K562 (cell line): Measurements from ENCODE around the gene PHTF1. TPM values are rescaled to one million over a fixed set of nuclear protein-coding genes. Genes with fewer than 3 reads are reported as not detected.

Experiments
- ASH1L ChIP-seq: fragments of 450-650 bp; IDR thresholded peaks from 2 replicates; pipeline ENCODE4 v1.6.1; 2018; ENCODE audit warnings: borderline replicate concordance, mild to moderate bottlenecking, low read depth; ENCODE audit not compliant: partially characterized antibody
- CLOCK ChIP-seq: fragments of 250-450 bp; sonication (Bioruptor Pico); IDR thresholded peaks from 2 replicates; pipeline ENCODE4 v1.4.0; 2020; ENCODE audit warnings: mild to moderate bottlenecking, moderate library complexity, borderline replicate concordance
- CREM ChIP-seq: IDR thresholded peaks from 2 replicates; pipeline ENCODE4 v1.6.1; 2014; ENCODE audit warnings: antibody characterized with exemption, low read depth
- ELF1 ChIP-seq: fragments of 200-800 bp; sonication (Bioruptor generic); IDR thresholded peaks from 2 replicates; pipeline ENCODE4 v1.6.1; 2016; ENCODE audit warnings: missing genetic modification characterization, missing compliant biosample characterization
- HNRNPUL1 ChIP-seq: fragments of 200-400 bp; formaldehyde crosslinking; IDR thresholded peaks from 2 replicates; pipeline ENCODE4 v1.6.1; 2017; ENCODE audit warnings: low read length
- MCM2 ChIP-seq: fragments of 450-650 bp; IDR thresholded peaks from 2 replicates; pipeline ENCODE4 v1.6.1; 2017; ENCODE audit warnings: low read depth, mild to moderate bottlenecking
- MNT ChIP-seq, 2 experiments: fragments of 450-650 bp; conservative IDR thresholded peaks; 2 replicates each; pipeline ENCODE4 v1.6.1; 2017; ENCODE audit warnings: mild to moderate bottlenecking in 2 of 2, moderate library complexity in 2 of 2
- MYBL2 ChIP-seq, 2 experiments: fragments of 450-650 bp in 1 of 2; sonication (generic) in 1 of 2; formaldehyde crosslinking in 1 of 2; IDR thresholded peaks; 2 replicates each; pipeline versions ENCODE4 v1.6.1 to v1.8.1; 2017 to 2022; ENCODE audit warnings: borderline replicate concordance in 1 of 2, inconsistent platforms in 1 of 2, low read depth in 1 of 2, mild to moderate bottlenecking in 1 of 2, missing genetic modification reagents in 1 of 2, moderate library complexity in 1 of 2
- OTX1 ChIP-seq: fragments of 450-650 bp; formaldehyde crosslinking; IDR thresholded peaks from 2 replicates; pipeline ENCODE4 v1.4.0; 2022; ENCODE audit warnings: mild to moderate bottlenecking
- PML ChIP-seq: IDR thresholded peaks from 2 replicates; pipeline ENCODE4 v1.6.1; 2012; ENCODE audit warnings: low read length, inconsistent platforms
- POLR2AphosphoS2 ChIP-seq: IDR thresholded peaks from 2 replicates; pipeline ENCODE4 v1.6.1; 2012; ENCODE audit warnings: low read length, improper control_type of control experiment
- POLR2G ChIP-seq: fragments of 200-400 bp; formaldehyde crosslinking; IDR thresholded peaks from 2 replicates; pipeline ENCODE4 v1.6.1; 2017; ENCODE audit warnings: low read depth, mild to moderate bottlenecking, antibody characterized with exemption, low read length, moderate library complexity
- RBM14 ChIP-seq: fragments of 200-400 bp; formaldehyde crosslinking; IDR thresholded peaks from 2 replicates; pipeline ENCODE4 v1.6.1; 2018; ENCODE audit warnings: low read depth, mild to moderate bottlenecking, low read length, moderate library complexity, borderline replicate concordance; ENCODE audit not compliant: insufficient read depth
- RNF2 ChIP-seq: sonication (generic); IDR thresholded peaks from 2 replicates; pipeline ENCODE4 v1.6.1; 2016
- SAFB ChIP-seq: fragments of 200-400 bp; formaldehyde crosslinking; IDR thresholded peaks from 2 replicates; pipeline ENCODE4 v1.6.1; 2017; ENCODE audit warnings: low read depth, low read length, borderline replicate concordance
- SPI1 ChIP-seq: IDR thresholded peaks from 2 replicates; pipeline ENCODE4 v1.6.1; 2011; ENCODE audit warnings: low read depth, low read length, control low read depth, borderline replicate concordance
- TAF9B ChIP-seq: fragments of 450-650 bp; IDR thresholded peaks from 2 replicates; pipeline ENCODE4 v1.6.1; 2018; ENCODE audit warnings: mild to moderate bottlenecking; ENCODE audit not compliant: partially characterized antibody
- TARDBP ChIP-seq: fragments of 450-650 bp; IDR thresholded peaks from 2 replicates; pipeline ENCODE4 v1.6.1; 2016
- USF2 ChIP-seq: sonication (generic); formaldehyde crosslinking; IDR thresholded peaks from 2 replicates; pipeline ENCODE4 v1.5.0; 2020; ENCODE audit warnings: missing genetic modification reagents
- VEZF1 ChIP-seq: fragments of 200-800 bp; sonication (Bioruptor generic); IDR thresholded peaks from 2 replicates; pipeline ENCODE4 v1.6.1; 2017; ENCODE audit warnings: missing genetic modification characterization, missing compliant biosample characterization
- ZNF644 ChIP-seq: fragments of 200-800 bp; sonication (Bioruptor generic); IDR thresholded peaks from 2 replicates; pipeline ENCODE4 v1.6.1; 2016; ENCODE audit warnings: low read depth, missing genetic modification characterization, missing compliant biosample characterization
- polyA plus RNA-seq, 8 experiments: library from polyadenylated mRNA; depleted of rRNA in 4 of 8; stranded (reverse) in 5 of 8; unstranded in 3 of 8; fragments of >200 nt; fragmentation: Nextera tagmentation in 2 of 8; fragmentation: Illumina TruSeq in 1 of 8; extraction: Ambion mirVana in 2 of 8; extraction: Trizol in 1 of 8; gene quantifications; 2 replicates each; pipeline versions ENCODE4 v1.2.1 to v1.2.3, GENCODE V29; 2011 to 2014; ENCODE audit warnings: inconsistent platforms in 1 of 8, missing spikeins in 1 of 8
- total RNA-seq, 7 experiments: library from RNA; depleted of rRNA in 6 of 7; stranded (reverse); fragments of >200 nt in 6 of 7; fragmentation: Illumina TruSeq in 2 of 7; extraction: Trizol in 2 of 7; gene quantifications; 2 replicates each; pipeline versions ENCODE4 v1.2.1 to v1.2.3, GENCODE V29; 2011 to 2021; ENCODE audit warnings: low replicate concordance in 1 of 7

PHTF1 gene
- total and polyA plus RNA-seq, 9 of the 15 experiments (the other 6 are each of a cell fraction or from before 2014, with no cell fraction given) = 8.4 to 36.2 (median 23.0) TPM

- TF ChIP-seq RBM14 (no peak), MNT (conservative IDR thresholded peaks at IDR 0.05) (peak; percentile 33 to 61; a peak in 2 of 4 replicates), SPI1 (no peak), VEZF1 (CRISPR knock-in tag) (peak; percentile 96), MCM2 (no peak), HNRNPUL1 (no peak), CLOCK (CRISPR knock-in tag) (no peak), POLR2AphosphoS2 (no peak), TAF9B (no peak), ELF1 (tag) (no peak), PML (no peak), POLR2G (no peak), ZNF644 (tag) (peak; percentile 63; the same call in 1 of the 2 replicates), OTX1 (CRISPR knock-in tag) (no peak), TARDBP (no peak), USF2 (no peak), ASH1L (peak; percentile 12), SAFB (no peak), MYBL2 (IDR thresholded peaks at IDR 0.05; ENCODE audit: low read depth) (no peak), MYBL2 (CRISPR knock-in tag; IDR thresholded peaks at IDR 0.05; ENCODE audit: borderline replicate concordance) (no peak), RNF2 (peak; percentile 57; the same call in 1 of the 2 replicates), CREM (peak; percentile 72)
Observed at GRCh38 chr1:113677250-113678158, 81.8 kb downstream of the PHTF1 start (continued).
